Neural cell (in vitro differentiated cells): Measurements from ENCODE around the gene POLR1G. TPM values are rescaled to one million over a fixed set of nuclear protein-coding genes. Genes with fewer than 3 reads are reported as not detected.

Experiments used
- H2AFZ ChIP-seq: fragments of 200-600, 300-800 bp; sonication (generic), shearing (Covaris generic); 2 replicates; pipeline ENCODE4 v1.6.0; 2014; ENCODE audit warnings: low read depth, mild to moderate bottlenecking, antibody characterized with exemption, low read length, moderate library complexity
- H3F3A ChIP-seq: fragments of 200-600 bp; shearing (Covaris generic); 2 replicates; pipeline ENCODE4 v1.6.1; 2016; ENCODE audit warnings: mild to moderate bottlenecking, moderate library complexity, mixed read lengths, antibody characterized with exemption, low read length; ENCODE audit not compliant: insufficient read depth, poor library complexity, severe bottlenecking
- H3K27ac ChIP-seq: fragments of 200-600, 300-800 bp; sonication (generic), shearing (Covaris generic); 2 replicates; pipeline ENCODE4 v1.5.1; 2014; ENCODE audit warnings: mild to moderate bottlenecking, low read length, moderate library complexity
- H3K27me3 ChIP-seq: fragments of 300-800, 200-600 bp; sonication (generic), shearing (Covaris generic); 2 replicates; pipeline ENCODE4 v1.6.0; 2014; ENCODE audit warnings: mild to moderate bottlenecking, low read depth, low read length, moderate library complexity; ENCODE audit not compliant: insufficient read depth
- H3K36me3 ChIP-seq: fragments of 300-800, 200-600 bp; sonication (generic), shearing (Covaris generic); 2 replicates; pipeline ENCODE4 v1.5.1; 2014; ENCODE audit warnings: mild to moderate bottlenecking, antibody characterized with exemption, low read length, moderate library complexity; ENCODE audit not compliant: insufficient read depth
- H3K4me2 ChIP-seq: fragments of 300-800, 200-600 bp; sonication (generic), shearing (Covaris generic); 2 replicates; pipeline ENCODE4 v1.6.0; 2014; ENCODE audit warnings: mild to moderate bottlenecking, low read length
- H3K4me3 ChIP-seq: fragments of 300-800, 200-600 bp; sonication (generic), shearing (Covaris generic); 2 replicates; pipeline ENCODE4 v1.5.1; 2014; ENCODE audit warnings: mild to moderate bottlenecking, low read length, moderate library complexity
- H3K79me2 ChIP-seq: fragments of 200-600 bp; shearing (Covaris generic); replicated peaks from 2 replicates; pipeline ENCODE4 v1.6.0; 2014; ENCODE audit warnings: mild to moderate bottlenecking, low read length, moderate library complexity; ENCODE audit not compliant: insufficient read depth
- H3K9ac ChIP-seq: fragments of 300-800, 200-600 bp; sonication (generic), shearing (Covaris generic); 2 replicates; pipeline ENCODE4 v1.6.1; 2016; ENCODE audit warnings: mild to moderate bottlenecking, low read length, mixed read lengths
- H3K9me2 ChIP-seq: fragments of 200-600 bp; shearing (Covaris generic); 2 replicates; pipeline ENCODE4 v1.6.1; 2016; ENCODE audit warnings: mild to moderate bottlenecking, low read length, mixed read lengths; ENCODE audit not compliant: insufficient read depth
- H3K9me3 ChIP-seq: fragments of 200-600, 300-800 bp; sonication (generic), shearing (Covaris generic); 2 replicates; pipeline ENCODE4 v1.6.1; 2016; ENCODE audit warnings: mild to moderate bottlenecking, mixed run types, low read length, moderate library complexity, mixed read lengths
- H4K20me1 ChIP-seq: fragments of 200-600 bp; shearing (Covaris generic); 2 replicates; pipeline ENCODE4 v1.6.1; 2016; ENCODE audit warnings: mild to moderate bottlenecking, mixed run types; ENCODE audit not compliant: insufficient read depth
- EP300 ChIP-seq: fragments of 450-650 bp; conservative IDR thresholded peaks from 2 replicates; pipeline ENCODE4 v1.6.1; 2014; ENCODE audit warnings: antibody characterized with exemption, mild to moderate bottlenecking, moderate library complexity; ENCODE audit not compliant: poor library complexity, severe bottlenecking
- EZH2 ChIP-seq: fragments of 200-600, 300-800 bp; shearing (Covaris generic), sonication (generic); IDR thresholded peaks from 2 replicates; pipeline ENCODE4 v1.6.1; 2014; ENCODE audit warnings: antibody characterized with exemption, low read length, borderline replicate concordance, mild to moderate bottlenecking; ENCODE audit not compliant: insufficient read depth, poor library complexity, severe bottlenecking
- MXI1 ChIP-seq: fragments of 450-650 bp; conservative IDR thresholded peaks from 2 replicates; pipeline ENCODE4 v1.6.1; 2014; ENCODE audit warnings: antibody characterized with exemption, mild to moderate bottlenecking; ENCODE audit not compliant: poor library complexity, severe bottlenecking
- POLR2AphosphoS5 ChIP-seq: IDR thresholded peaks from 2 replicates; pipeline ENCODE4 v1.6.1; 2012
- RAD21 ChIP-seq: fragments of 450-650 bp; conservative IDR thresholded peaks from 2 replicates; pipeline ENCODE4 v1.6.1; 2014; ENCODE audit warnings: antibody characterized with exemption, mild to moderate bottlenecking, moderate library complexity
- SMC3 ChIP-seq: fragments of 450-650 bp; conservative IDR thresholded peaks from 2 replicates; pipeline ENCODE4 v1.6.1; 2014; ENCODE audit warnings: antibody characterized with exemption, mild to moderate bottlenecking, moderate library complexity; ENCODE audit not compliant: poor library complexity
- TAF1 ChIP-seq: IDR thresholded peaks from 2 replicates; pipeline ENCODE4 v1.6.1; 2012; ENCODE audit warnings: low read depth
- polyA plus RNA-seq: library from polyadenylated mRNA; depleted of rRNA; stranded (reverse); fragments of >200 nt; gene quantifications from 2 replicates; pipeline ENCODE4 v1.2.3, GENCODE V29; 2014
- TF ChIP-seq, protein P1 (sequence below): IDR thresholded peaks from 2 replicates; pipeline ENCODE4 v1.6.1; 2012; ENCODE audit warnings: borderline replicate concordance
- TF ChIP-seq, protein P2 (sequence below): fragments of 450-650 bp; IDR thresholded peaks from 2 replicates; pipeline ENCODE4 v1.5.1; 2014; ENCODE audit warnings: antibody characterized with exemption, mild to moderate bottlenecking, moderate library complexity; ENCODE audit not compliant: poor library complexity, severe bottlenecking

POLR1G gene
- polyA plus RNA-seq, 1 donor from 2014 or later = 2.4 TPM

DNA sequence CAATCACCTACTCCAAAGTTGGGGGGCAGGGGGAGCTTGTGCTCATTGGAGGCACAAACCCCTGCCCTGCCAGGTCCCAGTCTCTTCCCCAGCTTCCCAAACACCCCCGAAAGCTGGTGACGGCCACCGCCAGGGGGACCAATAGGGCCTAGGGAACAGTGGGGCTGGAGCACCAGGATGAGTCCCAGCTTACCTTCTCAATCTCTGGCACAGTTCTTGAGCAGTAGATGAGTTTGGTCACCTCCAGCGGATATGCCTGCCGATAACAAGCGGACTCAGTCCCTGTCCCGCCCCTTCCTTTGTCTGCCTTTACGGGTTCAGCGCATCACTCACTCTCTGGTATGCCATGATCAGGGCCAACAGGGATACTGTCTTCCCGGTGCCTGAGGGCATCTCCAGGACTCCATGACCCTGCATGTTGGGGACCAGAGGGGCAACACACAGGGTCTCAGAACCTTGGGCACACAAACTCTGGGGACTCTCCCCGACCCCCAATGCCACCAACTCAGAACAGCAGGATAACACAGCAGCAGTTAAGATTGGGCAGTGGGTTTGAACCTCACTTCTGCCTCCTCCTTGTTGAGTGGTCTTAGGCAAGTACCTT is 37.6 kb upstream of the POLR1G start:
- Histone ChIP-seq H3K9ac (no peak overlapping the region), H3K27me3 (no peaks in the 10 kb centered on the region), H3K4me3 (peak overlapping the region; percentile 15), H3K27ac (no peak overlapping the region), H3K9me2 (no peaks in the 10 kb centered on the region), H3F3A (no peaks in the 10 kb centered on the region), H3K79me2 (peaks cover 8% of the 10 kb centered on the region), H4K20me1 (no peaks in the 10 kb centered on the region), H3K4me2 (no peak overlapping the region), H2AFZ (no peak overlapping the region), H3K9me3 (no peaks in the 10 kb centered on the region), H3K36me3 (no peaks in the 10 kb centered on the region)
- TF ChIP-seq, protein P1, sequence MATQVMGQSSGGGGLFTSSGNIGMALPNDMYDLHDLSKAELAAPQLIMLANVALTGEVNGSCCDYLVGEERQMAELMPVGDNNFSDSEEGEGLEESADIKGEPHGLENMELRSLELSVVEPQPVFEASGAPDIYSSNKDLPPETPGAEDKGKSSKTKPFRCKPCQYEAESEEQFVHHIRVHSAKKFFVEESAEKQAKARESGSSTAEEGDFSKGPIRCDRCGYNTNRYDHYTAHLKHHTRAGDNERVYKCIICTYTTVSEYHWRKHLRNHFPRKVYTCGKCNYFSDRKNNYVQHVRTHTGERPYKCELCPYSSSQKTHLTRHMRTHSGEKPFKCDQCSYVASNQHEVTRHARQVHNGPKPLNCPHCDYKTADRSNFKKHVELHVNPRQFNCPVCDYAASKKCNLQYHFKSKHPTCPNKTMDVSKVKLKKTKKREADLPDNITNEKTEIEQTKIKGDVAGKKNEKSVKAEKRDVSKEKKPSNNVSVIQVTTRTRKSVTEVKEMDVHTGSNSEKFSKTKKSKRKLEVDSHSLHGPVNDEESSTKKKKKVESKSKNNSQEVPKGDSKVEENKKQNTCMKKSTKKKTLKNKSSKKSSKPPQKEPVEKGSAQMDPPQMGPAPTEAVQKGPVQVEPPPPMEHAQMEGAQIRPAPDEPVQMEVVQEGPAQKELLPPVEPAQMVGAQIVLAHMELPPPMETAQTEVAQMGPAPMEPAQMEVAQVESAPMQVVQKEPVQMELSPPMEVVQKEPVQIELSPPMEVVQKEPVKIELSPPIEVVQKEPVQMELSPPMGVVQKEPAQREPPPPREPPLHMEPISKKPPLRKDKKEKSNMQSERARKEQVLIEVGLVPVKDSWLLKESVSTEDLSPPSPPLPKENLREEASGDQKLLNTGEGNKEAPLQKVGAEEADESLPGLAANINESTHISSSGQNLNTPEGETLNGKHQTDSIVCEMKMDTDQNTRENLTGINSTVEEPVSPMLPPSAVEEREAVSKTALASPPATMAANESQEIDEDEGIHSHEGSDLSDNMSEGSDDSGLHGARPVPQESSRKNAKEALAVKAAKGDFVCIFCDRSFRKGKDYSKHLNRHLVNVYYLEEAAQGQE = no peak
- TF ChIP-seq MXI1 (no peak), EZH2 (no peak), TAF1 (no peak), SMC3 (no peak), RAD21 (no peak), POLR2AphosphoS5 (no peak), EP300 (no peak)
- TF ChIP-seq, protein P2, sequence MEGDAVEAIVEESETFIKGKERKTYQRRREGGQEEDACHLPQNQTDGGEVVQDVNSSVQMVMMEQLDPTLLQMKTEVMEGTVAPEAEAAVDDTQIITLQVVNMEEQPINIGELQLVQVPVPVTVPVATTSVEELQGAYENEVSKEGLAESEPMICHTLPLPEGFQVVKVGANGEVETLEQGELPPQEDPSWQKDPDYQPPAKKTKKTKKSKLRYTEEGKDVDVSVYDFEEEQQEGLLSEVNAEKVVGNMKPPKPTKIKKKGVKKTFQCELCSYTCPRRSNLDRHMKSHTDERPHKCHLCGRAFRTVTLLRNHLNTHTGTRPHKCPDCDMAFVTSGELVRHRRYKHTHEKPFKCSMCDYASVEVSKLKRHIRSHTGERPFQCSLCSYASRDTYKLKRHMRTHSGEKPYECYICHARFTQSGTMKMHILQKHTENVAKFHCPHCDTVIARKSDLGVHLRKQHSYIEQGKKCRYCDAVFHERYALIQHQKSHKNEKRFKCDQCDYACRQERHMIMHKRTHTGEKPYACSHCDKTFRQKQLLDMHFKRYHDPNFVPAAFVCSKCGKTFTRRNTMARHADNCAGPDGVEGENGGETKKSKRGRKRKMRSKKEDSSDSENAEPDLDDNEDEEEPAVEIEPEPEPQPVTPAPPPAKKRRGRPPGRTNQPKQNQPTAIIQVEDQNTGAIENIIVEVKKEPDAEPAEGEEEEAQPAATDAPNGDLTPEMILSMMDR = no peak

DNA sequence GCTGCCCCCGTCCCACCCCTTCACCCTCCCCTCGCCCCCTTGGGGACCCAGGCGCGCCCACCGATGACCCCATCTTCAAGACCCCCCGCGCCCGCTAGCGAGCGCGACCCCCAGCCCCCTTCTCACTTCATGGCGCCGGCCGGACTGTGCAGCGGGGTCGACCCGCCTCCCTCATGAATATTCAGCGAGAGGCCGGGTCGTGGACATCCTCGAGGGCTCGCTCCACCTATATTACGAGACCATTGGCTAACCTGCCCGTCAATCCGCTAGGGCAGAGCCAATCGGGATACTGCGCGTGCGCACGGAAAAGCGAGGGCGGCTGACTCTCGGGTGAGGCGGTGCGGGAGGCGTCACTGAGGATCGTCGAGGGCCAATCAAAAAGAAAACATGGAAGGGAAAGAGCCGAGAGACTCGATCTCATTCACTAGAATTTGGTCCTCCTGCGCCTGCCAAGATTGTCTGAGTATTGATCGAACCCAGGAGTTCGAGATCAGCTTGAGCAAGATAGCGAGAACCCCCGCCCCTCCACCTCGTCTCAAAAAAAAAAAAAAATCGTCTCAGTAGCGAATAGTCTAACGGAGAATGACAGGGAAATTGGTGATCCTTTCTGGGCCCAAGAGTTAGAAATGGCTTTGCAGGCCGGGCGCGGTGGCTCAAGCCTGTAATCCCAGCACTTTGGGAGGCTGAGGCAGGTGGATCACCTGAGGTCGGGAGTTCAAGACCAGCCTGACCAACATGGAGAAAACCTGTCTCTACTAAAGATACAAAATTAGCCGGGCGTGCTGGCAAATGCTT is 35.8 kb upstream of the POLR1G start, which contains the start of gene ERCC2:
TSS of gene ERCC2 (minus strand) at position 164 of the 795 bp plus-strand sequence. CDS start at position 131, 33 bp downstream.
- peak; percentile 30 for TF ChIP-seq SMC3
- TF ChIP-seq, protein P1 = peak; percentile 56
- no peak for TF ChIP-seq EZH2
- TF ChIP-seq, protein P2 = no peak
- TF ChIP-seq MXI1 = peak; percentile 5
- peak; percentile 88 for TF ChIP-seq TAF1
- TF ChIP-seq POLR2AphosphoS5 = peak; percentile 74
- H3F3A ChIP-seq = no peaks in the 10 kb centered on the region
- peak within 1 kb of the TSS; percentile 84 for H2AFZ ChIP-seq
- H3K9ac ChIP-seq = peak within 1 kb of the TSS; percentile 81
- no peaks in the 10 kb centered on the region for H3K9me2 ChIP-seq
- H3K27ac ChIP-seq = peak within 1 kb of the TSS; percentile 92
- H4K20me1 ChIP-seq = no peaks in the 10 kb centered on the region
- no peaks in the 10 kb centered on the region for H3K9me3 ChIP-seq
- no peaks in the 10 kb centered on the region for H3K27me3 ChIP-seq
- H3K4me2 ChIP-seq = peak within 1 kb of the TSS; percentile 78
- no peaks in the 10 kb centered on the region for H3K36me3 ChIP-seq
- peaks cover 8% of the 10 kb centered on the region for H3K79me2 ChIP-seq
- H3K4me3 ChIP-seq = peak within 1 kb of the TSS; percentile 97
